Neural cell (in vitro differentiated cells): ENCODE measurements around the gene TTC17. TPM values are rescaled to one million over a fixed set of nuclear protein-coding genes. Genes with fewer than 3 reads are reported as not detected.
"Not testable (repeated sequence)": the region's sequence is repeated elsewhere in the genome, so short reads cannot be mapped to it uniquely, and the experiment has no call there.

Source experiments
- H2AFZ ChIP-seq: fragments of 200-600, 300-800 bp; sonication (generic), shearing (Covaris generic); 2 replicates; pipeline ENCODE4 v1.6.0; 2014; ENCODE audit warnings: low read depth, mild to moderate bottlenecking, antibody characterized with exemption, low read length, moderate library complexity
- H3F3A ChIP-seq: fragments of 200-600 bp; shearing (Covaris generic); 2 replicates; pipeline ENCODE4 v1.6.1; 2016; ENCODE audit warnings: mild to moderate bottlenecking, moderate library complexity, mixed read lengths, antibody characterized with exemption, low read length; ENCODE audit not compliant: insufficient read depth, poor library complexity, severe bottlenecking
- H3K27ac ChIP-seq: fragments of 200-600, 300-800 bp; sonication (generic), shearing (Covaris generic); 2 replicates; pipeline ENCODE4 v1.5.1; 2014; ENCODE audit warnings: mild to moderate bottlenecking, low read length, moderate library complexity
- H3K27me3 ChIP-seq: fragments of 300-800, 200-600 bp; sonication (generic), shearing (Covaris generic); 2 replicates; pipeline ENCODE4 v1.6.0; 2014; ENCODE audit warnings: mild to moderate bottlenecking, low read depth, low read length, moderate library complexity; ENCODE audit not compliant: insufficient read depth
- H3K36me3 ChIP-seq: fragments of 300-800, 200-600 bp; sonication (generic), shearing (Covaris generic); 2 replicates; pipeline ENCODE4 v1.5.1; 2014; ENCODE audit warnings: mild to moderate bottlenecking, antibody characterized with exemption, low read length, moderate library complexity; ENCODE audit not compliant: insufficient read depth
- H3K4me2 ChIP-seq: fragments of 300-800, 200-600 bp; sonication (generic), shearing (Covaris generic); 2 replicates; pipeline ENCODE4 v1.6.0; 2014; ENCODE audit warnings: mild to moderate bottlenecking, low read length
- H3K4me3 ChIP-seq: fragments of 300-800, 200-600 bp; sonication (generic), shearing (Covaris generic); 2 replicates; pipeline ENCODE4 v1.5.1; 2014; ENCODE audit warnings: mild to moderate bottlenecking, low read length, moderate library complexity
- H3K79me2 ChIP-seq: fragments of 200-600 bp; shearing (Covaris generic); replicated peaks from 2 replicates; pipeline ENCODE4 v1.6.0; 2014; ENCODE audit warnings: mild to moderate bottlenecking, low read length, moderate library complexity; ENCODE audit not compliant: insufficient read depth
- H3K9ac ChIP-seq: fragments of 300-800, 200-600 bp; sonication (generic), shearing (Covaris generic); 2 replicates; pipeline ENCODE4 v1.6.1; 2016; ENCODE audit warnings: mild to moderate bottlenecking, low read length, mixed read lengths
- H3K9me2 ChIP-seq: fragments of 200-600 bp; shearing (Covaris generic); 2 replicates; pipeline ENCODE4 v1.6.1; 2016; ENCODE audit warnings: mild to moderate bottlenecking, low read length, mixed read lengths; ENCODE audit not compliant: insufficient read depth
- H3K9me3 ChIP-seq: fragments of 200-600, 300-800 bp; sonication (generic), shearing (Covaris generic); 2 replicates; pipeline ENCODE4 v1.6.1; 2016; ENCODE audit warnings: mild to moderate bottlenecking, mixed run types, low read length, moderate library complexity, mixed read lengths
- H4K20me1 ChIP-seq: fragments of 200-600 bp; shearing (Covaris generic); 2 replicates; pipeline ENCODE4 v1.6.1; 2016; ENCODE audit warnings: mild to moderate bottlenecking, mixed run types; ENCODE audit not compliant: insufficient read depth
- CTCF ChIP-seq: fragments of 450-650 bp; IDR thresholded peaks from 2 replicates; pipeline ENCODE4 v1.5.1; 2014; ENCODE audit warnings: antibody characterized with exemption, mild to moderate bottlenecking, moderate library complexity; ENCODE audit not compliant: poor library complexity, severe bottlenecking
- EP300 ChIP-seq: fragments of 450-650 bp; conservative IDR thresholded peaks from 2 replicates; pipeline ENCODE4 v1.6.1; 2014; ENCODE audit warnings: antibody characterized with exemption, mild to moderate bottlenecking, moderate library complexity; ENCODE audit not compliant: poor library complexity, severe bottlenecking
- EZH2 ChIP-seq: fragments of 200-600, 300-800 bp; shearing (Covaris generic), sonication (generic); IDR thresholded peaks from 2 replicates; pipeline ENCODE4 v1.6.1; 2014; ENCODE audit warnings: antibody characterized with exemption, low read length, borderline replicate concordance, mild to moderate bottlenecking; ENCODE audit not compliant: insufficient read depth, poor library complexity, severe bottlenecking
- MXI1 ChIP-seq: fragments of 450-650 bp; conservative IDR thresholded peaks from 2 replicates; pipeline ENCODE4 v1.6.1; 2014; ENCODE audit warnings: antibody characterized with exemption, mild to moderate bottlenecking; ENCODE audit not compliant: poor library complexity, severe bottlenecking
- POLR2AphosphoS5 ChIP-seq: IDR thresholded peaks from 2 replicates; pipeline ENCODE4 v1.6.1; 2012
- RAD21 ChIP-seq: fragments of 450-650 bp; conservative IDR thresholded peaks from 2 replicates; pipeline ENCODE4 v1.6.1; 2014; ENCODE audit warnings: antibody characterized with exemption, mild to moderate bottlenecking, moderate library complexity
- SMC3 ChIP-seq: fragments of 450-650 bp; conservative IDR thresholded peaks from 2 replicates; pipeline ENCODE4 v1.6.1; 2014; ENCODE audit warnings: antibody characterized with exemption, mild to moderate bottlenecking, moderate library complexity; ENCODE audit not compliant: poor library complexity
- TAF1 ChIP-seq: IDR thresholded peaks from 2 replicates; pipeline ENCODE4 v1.6.1; 2012; ENCODE audit warnings: low read depth
- polyA plus RNA-seq: library from polyadenylated mRNA; depleted of rRNA; stranded (reverse); fragments of >200 nt; gene quantifications from 2 replicates; pipeline ENCODE4 v1.2.3, GENCODE V29; 2014
- TF ChIP-seq, protein P1 (sequence below): IDR thresholded peaks from 2 replicates; pipeline ENCODE4 v1.6.1; 2012; ENCODE audit warnings: borderline replicate concordance

TTC17 gene
- polyA plus RNA-seq, 1 donor from 2014 or later: 122 TPM

DNA sequence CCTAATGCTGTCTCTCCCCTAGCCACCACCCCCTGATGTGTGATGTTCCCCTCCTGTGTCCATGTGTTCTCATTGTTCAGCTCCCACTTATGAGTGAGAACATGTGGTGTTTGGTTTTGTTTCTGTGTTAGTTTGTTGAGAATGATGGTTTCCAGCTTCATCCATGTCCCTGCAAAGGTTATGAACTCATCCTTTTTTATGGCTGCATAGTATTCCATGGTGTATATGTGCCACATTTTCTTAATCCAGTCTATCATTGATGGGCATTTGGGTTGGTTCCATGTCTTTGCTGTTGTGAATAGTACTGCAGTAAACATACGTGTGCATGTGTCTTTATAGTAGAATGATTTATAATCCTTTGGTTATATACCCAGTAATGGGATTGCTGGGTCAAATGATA, 72.2 kb downstream of the TTC17 start:
- H3F3A ChIP-seq, H2AFZ ChIP-seq, H3K27ac ChIP-seq, H3K9me3 ChIP-seq, H4K20me1 ChIP-seq, H3K36me3 ChIP-seq, H3K4me3 ChIP-seq, H3K27me3 ChIP-seq, H3K9me2 ChIP-seq, H3K4me2 ChIP-seq, H3K79me2 ChIP-seq, H3K9ac ChIP-seq: not testable (repeated sequence)

GRCh38 chr11:43434893-43435292, 76.2 kb downstream of the TTC17 start:
- no peaks in the 10 kb centered on the region for H3K9me2 ChIP-seq
- TF ChIP-seq RAD21 (no peak), POLR2AphosphoS5 (no peak), MXI1 (no peak), EP300 (no peak)
- TF ChIP-seq, protein P1, sequence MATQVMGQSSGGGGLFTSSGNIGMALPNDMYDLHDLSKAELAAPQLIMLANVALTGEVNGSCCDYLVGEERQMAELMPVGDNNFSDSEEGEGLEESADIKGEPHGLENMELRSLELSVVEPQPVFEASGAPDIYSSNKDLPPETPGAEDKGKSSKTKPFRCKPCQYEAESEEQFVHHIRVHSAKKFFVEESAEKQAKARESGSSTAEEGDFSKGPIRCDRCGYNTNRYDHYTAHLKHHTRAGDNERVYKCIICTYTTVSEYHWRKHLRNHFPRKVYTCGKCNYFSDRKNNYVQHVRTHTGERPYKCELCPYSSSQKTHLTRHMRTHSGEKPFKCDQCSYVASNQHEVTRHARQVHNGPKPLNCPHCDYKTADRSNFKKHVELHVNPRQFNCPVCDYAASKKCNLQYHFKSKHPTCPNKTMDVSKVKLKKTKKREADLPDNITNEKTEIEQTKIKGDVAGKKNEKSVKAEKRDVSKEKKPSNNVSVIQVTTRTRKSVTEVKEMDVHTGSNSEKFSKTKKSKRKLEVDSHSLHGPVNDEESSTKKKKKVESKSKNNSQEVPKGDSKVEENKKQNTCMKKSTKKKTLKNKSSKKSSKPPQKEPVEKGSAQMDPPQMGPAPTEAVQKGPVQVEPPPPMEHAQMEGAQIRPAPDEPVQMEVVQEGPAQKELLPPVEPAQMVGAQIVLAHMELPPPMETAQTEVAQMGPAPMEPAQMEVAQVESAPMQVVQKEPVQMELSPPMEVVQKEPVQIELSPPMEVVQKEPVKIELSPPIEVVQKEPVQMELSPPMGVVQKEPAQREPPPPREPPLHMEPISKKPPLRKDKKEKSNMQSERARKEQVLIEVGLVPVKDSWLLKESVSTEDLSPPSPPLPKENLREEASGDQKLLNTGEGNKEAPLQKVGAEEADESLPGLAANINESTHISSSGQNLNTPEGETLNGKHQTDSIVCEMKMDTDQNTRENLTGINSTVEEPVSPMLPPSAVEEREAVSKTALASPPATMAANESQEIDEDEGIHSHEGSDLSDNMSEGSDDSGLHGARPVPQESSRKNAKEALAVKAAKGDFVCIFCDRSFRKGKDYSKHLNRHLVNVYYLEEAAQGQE: no peak
- no peak overlapping the region for H2AFZ ChIP-seq
- no peaks in the 10 kb centered on the region for H4K20me1 ChIP-seq
- no peaks in the 10 kb centered on the region for H3K27me3 ChIP-seq
- no peak overlapping the region for H3K27ac ChIP-seq
- no peak overlapping the region for H3K9ac ChIP-seq
- H3K4me2 ChIP-seq: no peak overlapping the region
- H3K79me2 ChIP-seq: no peaks in the 10 kb centered on the region
- no peaks in the 10 kb centered on the region for H3K9me3 ChIP-seq
- H3K36me3 ChIP-seq: peaks cover 5% of the 10 kb centered on the region
- H3K4me3 ChIP-seq: no peak overlapping the region
- no peaks in the 10 kb centered on the region for H3F3A ChIP-seq

DNA sequence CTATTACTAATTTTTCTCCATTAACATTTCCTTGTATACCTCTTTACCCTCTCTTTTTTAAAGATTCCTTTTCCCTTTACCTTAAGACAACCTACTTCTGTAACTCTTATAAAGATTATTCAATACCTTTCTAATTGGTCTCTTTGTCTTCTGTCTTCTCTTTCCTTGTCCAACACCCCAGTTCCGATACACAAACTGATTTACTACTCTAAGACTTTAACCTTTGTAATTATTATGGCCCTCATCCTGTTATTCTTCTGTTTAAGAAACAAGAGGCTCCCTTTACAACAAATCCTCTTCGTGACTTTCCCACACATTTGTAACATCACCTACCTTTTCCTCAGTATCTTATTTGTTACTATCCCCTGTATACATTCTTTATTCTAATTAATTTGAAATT, 81.8 kb downstream of the TTC17 start:
- no peaks in the 10 kb centered on the region for H3F3A ChIP-seq
- H3K27ac ChIP-seq: no peak overlapping the region
- H3K9me2 ChIP-seq: no peaks in the 10 kb centered on the region
- H3K4me3 ChIP-seq: no peak overlapping the region
- H3K9ac ChIP-seq: no peak overlapping the region
- H3K79me2 ChIP-seq: no peaks in the 10 kb centered on the region
- H3K4me2 ChIP-seq: no peak overlapping the region
- no peak overlapping the region for H2AFZ ChIP-seq
- peaks cover 10% of the 10 kb centered on the region for H3K36me3 ChIP-seq
- no peaks in the 10 kb centered on the region for H4K20me1 ChIP-seq
- no peaks in the 10 kb centered on the region for H3K9me3 ChIP-seq
- TF ChIP-seq MXI1 (no peak), EZH2 (no peak), RAD21 (no peak), POLR2AphosphoS5 (no peak), CTCF (no peak), TAF1 (no peak), SMC3 (no peak), EP300 (no peak)
- TF ChIP-seq, protein P1: no peak
- no peaks in the 10 kb centered on the region for H3K27me3 ChIP-seq
